Activated naive CD8-positive, alpha-beta T cell treated with anti-CD3 and anti-CD28 coated beads, Interleukin-2, amount 10 ng/mL, durations not matched to agents 7 days and 5 days (primary cell): Measurements from ENCODE around the gene DOLPP1. TPM values are rescaled to one million over a fixed set of nuclear protein-coding genes. Genes with fewer than 3 reads are reported as not detected.
"Not testable (repeated sequence)": the region's sequence is repeated elsewhere in the genome, so short reads cannot be mapped to it uniquely, and the experiment has no call there.

Experiments
- ATAC-seq: fragments of 150-1000 bp; cut with Tn5 transposase; one replicate; pipeline ENCODE4 v1.10.0; 2021; ENCODE audit warnings: low read depth, moderate library complexity
- POLR2A ChIA-PET: fragments of 350-600 bp; sonication (Branson Sonifier 250); formaldehyde crosslinking; loops from one replicate; lab custom pipeline; 2021; ENCODE audit warnings: antibody characterized with exemption; lab: Charles Lee
- DNase-seq: peaks from one replicate; pipeline ENCODE4 v3.0.0; 2021
- H3K27ac Mint-ChIP-seq: one replicate; pipeline ENCODE4 v1.8.0; 2022; ENCODE audit warnings: mild to moderate bottlenecking, mixed read lengths
- H3K27me3 Mint-ChIP-seq: one replicate; pipeline ENCODE4 v1.8.0; 2022; ENCODE audit warnings: mild to moderate bottlenecking, moderate library complexity, mixed read lengths
- H3K36me3 Mint-ChIP-seq: one replicate; pipeline ENCODE4 v1.8.0; 2021; ENCODE audit warnings: mild to moderate bottlenecking, mixed read lengths
- H3K4me1 Mint-ChIP-seq: one replicate; pipeline ENCODE4 v1.8.0; 2021; ENCODE audit warnings: mixed read lengths
- H3K4me3 Mint-ChIP-seq: one replicate; pipeline ENCODE4 v1.8.0; 2022; ENCODE audit warnings: mild to moderate bottlenecking, moderate library complexity, mixed read lengths
- H3K9me3 Mint-ChIP-seq: one replicate; pipeline ENCODE4 v1.8.0; 2021; ENCODE audit warnings: mixed read lengths
- total RNA-seq, 2 experiments: library from RNA; stranded (reverse); gene quantifications; one replicate each; pipeline ENCODE4 v1.2.3, GENCODE V29; 2021

The DOLPP1 gene
- total RNA-seq, 2 experiments from 2014 or later: 17.4 to 21.6 TPM

DNA sequence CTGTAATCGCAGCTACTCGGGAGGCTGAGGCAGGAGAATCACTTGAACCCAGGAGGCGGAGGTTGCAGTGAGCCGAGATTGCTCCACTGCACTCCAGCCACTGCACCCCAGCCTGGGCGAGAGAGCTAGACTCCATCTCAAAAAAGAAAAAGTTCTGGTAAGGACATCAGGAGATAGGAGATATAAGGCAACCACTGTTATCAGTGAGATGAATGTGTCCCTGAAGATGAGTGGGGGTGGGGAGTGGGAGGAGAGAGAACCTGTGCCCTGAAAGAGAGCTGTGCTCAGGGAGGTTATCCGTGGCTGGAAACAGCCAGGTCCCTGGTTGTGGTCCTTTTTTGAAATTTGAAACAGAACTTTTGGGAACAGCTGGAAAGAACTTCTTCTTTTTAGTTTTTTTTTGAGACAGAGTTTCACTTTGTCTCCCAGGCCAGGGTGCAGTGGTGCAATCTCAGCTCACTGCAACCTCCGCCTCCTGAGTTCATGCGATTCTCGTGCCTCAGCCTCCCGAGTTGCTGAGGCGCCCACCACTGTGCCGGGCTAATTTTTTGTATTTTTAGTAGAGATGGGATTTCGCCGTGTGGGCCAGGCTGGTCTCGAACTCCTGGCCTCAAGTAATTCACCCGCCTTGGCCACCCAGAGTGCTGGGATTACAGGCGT is 32.9 kb downstream of the DOLPP1 start:
- Mint-ChIP-seq H3K27ac (no peak overlapping the region), H3K4me1 (peaks cover 26% of the 10 kb centered on the region), H3K4me3 (no peak overlapping the region), H3K27me3 (no peaks in the 10 kb centered on the region), H3K9me3 (no peaks in the 10 kb centered on the region), H3K36me3 (peaks cover 5% of the 10 kb centered on the region)
- POLR2A ChIA-PET: interaction anchor here (1.3 kb wide), 1 partner anchor 512 kb away, joined by 4 read pairs; the partner anchor contains the start of gene NTMT1
- DNase-seq (no peak), ATAC-seq (no peak)

DNA sequence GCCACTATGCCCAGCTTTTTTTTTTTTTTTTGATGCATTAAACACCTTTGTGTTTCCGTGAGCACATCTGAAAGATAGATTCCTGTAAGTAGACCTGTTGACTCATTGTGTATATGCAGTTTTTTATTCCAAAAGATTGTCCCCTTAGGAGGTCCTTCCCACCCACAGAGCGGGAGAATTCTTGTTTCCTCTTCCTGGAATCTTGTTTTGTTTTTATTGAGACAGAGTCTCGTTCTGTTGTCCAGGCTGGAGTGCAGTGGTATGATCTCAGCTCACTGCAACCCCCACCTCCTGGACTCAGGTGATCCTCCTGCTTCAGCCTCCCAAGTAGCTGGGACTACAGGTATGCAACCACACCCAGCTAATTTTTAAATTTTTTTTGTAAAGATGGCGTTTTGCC is 37.9 kb downstream of the DOLPP1 start:
- ATAC-seq (no peak), DNase-seq (no peak)
- H3K4me1 Mint-ChIP-seq: peaks cover 13% of the 10 kb centered on the region
- no peaks in the 10 kb centered on the region for H3K27me3 Mint-ChIP-seq
- H3K9me3 Mint-ChIP-seq: no peaks in the 10 kb centered on the region
- H3K36me3 Mint-ChIP-seq: peaks cover 19% of the 10 kb centered on the region
- H3K27ac Mint-ChIP-seq: no peak overlapping the region
- H3K4me3 Mint-ChIP-seq: no peak overlapping the region
- POLR2A ChIA-PET: interaction anchor here (0.7 kb wide), 1 partner anchor 34 kb away, joined by 4 read pairs; no protein-coding TSS in a partner anchor

DNA sequence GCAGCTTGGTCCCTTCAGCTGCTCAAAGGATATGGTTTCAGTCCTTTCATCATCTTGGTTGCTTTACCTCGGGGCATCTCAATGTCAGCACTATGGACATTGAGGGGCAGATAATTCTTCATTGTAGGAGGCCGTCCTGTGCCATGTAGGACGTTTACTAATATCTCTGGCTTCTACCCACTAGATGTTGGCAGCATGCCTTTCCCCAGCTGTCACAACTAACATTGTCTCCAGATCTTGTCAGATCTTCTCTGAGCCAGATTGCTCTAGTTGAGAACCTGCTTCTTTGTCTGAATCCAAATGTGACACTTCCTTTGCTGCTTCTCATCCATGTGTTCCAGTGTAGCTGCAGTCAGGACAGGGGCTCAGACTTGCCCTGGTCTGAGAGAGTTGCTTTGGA is 40.6 kb downstream of the DOLPP1 start:
- DNase-seq: no peak
- Mint-ChIP-seq H3K4me3 (no peak overlapping the region), H3K27ac (no peak overlapping the region), H3K9me3 (no peaks in the 10 kb centered on the region), H3K4me1 (peaks cover 4% of the 10 kb centered on the region), H3K27me3 (no peaks in the 10 kb centered on the region), H3K36me3 (peaks cover 23% of the 10 kb centered on the region)
- no peak for ATAC-seq
- POLR2A ChIA-PET: interaction anchor here (1.1 kb wide), 1 partner anchor 10 kb away, joined by 3 read pairs; the partner anchor contains the start of genes CRAT and PTPA

DNA sequence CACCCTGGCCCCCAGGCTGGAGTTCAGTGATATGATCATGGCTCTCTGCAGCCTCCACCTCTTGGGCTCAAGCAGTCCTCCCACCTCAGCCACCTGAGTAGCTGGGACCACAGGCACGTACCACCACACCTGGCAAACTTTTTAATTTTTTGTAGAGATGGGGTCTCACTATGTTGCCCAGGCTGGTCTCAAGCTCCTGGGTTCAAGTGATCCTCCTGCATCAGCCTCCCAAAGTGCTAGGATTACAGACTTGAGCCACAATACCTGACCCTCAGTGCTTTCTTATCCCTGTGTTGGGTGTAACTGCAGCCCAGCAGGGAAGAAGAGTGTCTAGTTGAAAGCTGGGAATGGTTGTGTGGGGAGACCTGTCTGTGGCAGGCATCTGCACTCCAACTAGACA is 41.2 kb downstream of the DOLPP1 start:
- POLR2A ChIA-PET: interaction anchor here (1.1 kb wide), 1 partner anchor 11 kb away, joined by 3 read pairs; the partner anchor contains the start of genes CRAT and PTPA
- peaks cover 4% of the 10 kb centered on the region for H3K4me1 Mint-ChIP-seq
- DNase-seq (no peak), ATAC-seq (no peak)
- H3K9me3 Mint-ChIP-seq: no peaks in the 10 kb centered on the region
- no peaks in the 10 kb centered on the region for H3K27me3 Mint-ChIP-seq
- no peak overlapping the region for H3K27ac Mint-ChIP-seq
- H3K4me3 Mint-ChIP-seq: no peak overlapping the region
- H3K36me3 Mint-ChIP-seq: peaks cover 23% of the 10 kb centered on the region

DNA sequence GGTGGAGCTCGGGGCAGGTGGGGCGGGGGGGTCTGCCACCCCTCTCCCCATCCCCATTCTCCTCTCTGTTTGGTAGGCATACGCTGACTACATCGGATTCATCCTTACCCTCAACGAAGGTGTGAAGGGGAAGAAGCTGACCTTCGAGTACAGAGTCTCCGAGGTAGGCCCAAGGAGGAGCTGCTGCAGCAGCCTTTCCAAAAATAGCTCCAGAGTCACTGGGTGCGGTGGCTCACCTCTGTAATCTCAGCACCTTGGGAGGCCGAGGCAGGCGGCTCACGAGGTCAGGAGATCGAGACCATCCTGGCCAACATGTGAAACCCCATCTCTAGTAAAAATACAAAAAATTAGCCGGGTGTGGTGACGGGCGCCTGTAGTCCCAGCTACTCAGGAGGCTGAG is 42.1 kb downstream of the DOLPP1 start:
- POLR2A ChIA-PET, H3K27ac Mint-ChIP-seq, H3K9me3 Mint-ChIP-seq, H3K27me3 Mint-ChIP-seq, ATAC-seq, DNase-seq, H3K4me1 Mint-ChIP-seq, H3K4me3 Mint-ChIP-seq: not testable (repeated sequence)
- peaks cover 21% of the 10 kb centered on the region for H3K36me3 Mint-ChIP-seq

DNA sequence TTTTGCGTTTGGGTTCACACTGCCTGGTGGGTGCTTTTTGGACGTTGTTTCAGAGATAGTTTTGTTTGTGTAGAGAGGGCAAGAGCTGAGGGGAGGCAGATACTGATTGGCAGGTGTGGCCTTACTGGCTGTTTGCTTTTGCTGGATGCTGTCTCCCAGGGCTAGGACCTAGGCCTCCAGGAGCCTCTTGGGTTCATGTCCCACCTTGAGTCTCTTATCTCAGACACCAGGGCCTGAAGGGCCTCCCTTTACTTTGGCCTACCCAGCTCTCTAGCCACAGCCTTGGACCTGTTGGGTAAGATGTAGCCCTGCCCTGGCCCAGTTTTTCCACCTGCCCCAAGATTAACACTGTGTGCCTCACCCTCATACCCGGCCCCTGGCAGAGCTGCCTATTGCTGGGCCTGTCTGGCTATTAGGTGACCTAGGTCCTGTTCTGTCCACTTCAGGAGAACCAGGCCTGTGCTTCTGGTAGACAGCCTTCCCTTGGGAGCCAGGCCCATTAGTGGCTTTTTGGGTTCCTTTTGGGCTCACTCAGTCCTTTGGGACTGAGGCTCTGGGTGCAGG is 43.7 kb downstream of the DOLPP1 start:
- ATAC-seq (no peak), DNase-seq (no peak)
- Mint-ChIP-seq H3K4me3 (no peak overlapping the region), H3K4me1 (peaks cover 2% of the 10 kb centered on the region), H3K27ac (no peak overlapping the region), H3K9me3 (no peaks in the 10 kb centered on the region), H3K36me3 (peaks cover 20% of the 10 kb centered on the region), H3K27me3 (no peaks in the 10 kb centered on the region)
- POLR2A ChIA-PET: no interaction called here

DNA sequence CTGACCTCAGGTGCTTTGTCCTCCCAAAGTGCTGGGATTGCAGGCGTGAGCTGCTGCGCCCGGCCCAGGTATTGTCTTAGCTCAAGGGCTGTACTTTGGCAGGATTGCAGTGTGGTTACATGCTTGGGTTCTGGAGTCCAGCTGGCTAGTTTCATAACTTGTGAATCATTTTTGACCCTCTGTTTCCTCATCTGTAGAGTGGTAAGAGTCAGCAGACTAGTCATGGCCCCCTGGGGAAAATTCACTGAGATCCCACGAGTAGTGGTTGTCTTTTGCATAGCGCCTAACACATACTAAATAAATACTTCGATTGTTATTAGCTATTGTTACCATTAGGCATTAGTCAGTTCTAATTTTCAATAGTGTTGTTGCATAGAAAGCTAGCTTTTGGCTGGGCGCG is 44.6 kb downstream of the DOLPP1 start:
- ATAC-seq (no peak), DNase-seq (no peak)
- peaks cover 20% of the 10 kb centered on the region for H3K36me3 Mint-ChIP-seq
- no peak overlapping the region for H3K27ac Mint-ChIP-seq
- H3K27me3 Mint-ChIP-seq: no peaks in the 10 kb centered on the region
- no peak overlapping the region for H3K4me3 Mint-ChIP-seq
- H3K4me1 Mint-ChIP-seq: peaks cover 2% of the 10 kb centered on the region
- H3K9me3 Mint-ChIP-seq: no peaks in the 10 kb centered on the region
- POLR2A ChIA-PET: no interaction called here

DNA sequence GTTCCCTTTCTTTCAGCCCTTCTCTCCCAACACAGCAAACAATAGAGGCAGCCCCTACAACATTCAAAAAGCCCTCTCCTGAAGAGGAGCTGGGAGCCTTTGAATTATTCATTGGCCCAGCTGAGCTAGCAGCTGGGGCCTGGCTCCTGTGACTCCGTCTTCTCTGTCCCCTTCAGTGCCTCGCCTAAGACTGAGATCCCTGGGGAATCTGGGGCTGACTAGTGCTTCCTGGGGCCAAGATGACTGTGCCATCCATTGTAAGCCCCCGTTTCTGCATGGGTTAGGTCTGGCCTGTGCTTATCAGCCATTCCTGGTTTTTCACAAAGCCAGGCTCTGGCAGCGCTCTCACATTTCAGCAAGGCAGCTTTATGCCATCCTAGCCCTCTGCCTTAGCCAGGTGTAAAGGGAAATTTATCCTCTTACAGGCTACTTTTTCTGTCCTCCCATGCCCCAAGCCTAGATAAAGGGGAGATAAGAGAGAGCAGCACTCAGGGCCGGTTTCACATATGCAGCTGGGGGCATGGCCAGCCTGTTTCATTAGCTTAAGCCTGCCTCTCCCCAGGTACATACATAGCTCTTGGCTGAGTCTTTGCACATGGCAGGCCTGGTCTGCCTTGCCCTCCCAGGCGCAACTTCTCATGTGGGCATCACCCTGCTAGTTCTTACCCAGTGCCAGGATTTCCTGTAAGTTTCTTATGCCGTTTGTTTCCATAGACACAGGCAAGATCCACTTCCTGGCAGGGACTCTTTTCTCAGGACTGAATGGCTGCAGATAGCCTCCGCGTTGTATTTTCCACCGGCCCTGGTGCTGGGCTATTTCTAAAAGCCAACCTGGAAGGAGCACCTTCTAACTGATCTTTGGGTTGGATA is 46.1 kb downstream of the DOLPP1 start:
- Mint-ChIP-seq H3K4me1 (peaks cover 5% of the 10 kb centered on the region), H3K4me3 (no peak overlapping the region), H3K9me3 (no peaks in the 10 kb centered on the region), H3K27me3 (no peaks in the 10 kb centered on the region), H3K36me3 (peaks cover 13% of the 10 kb centered on the region), H3K27ac (no peak overlapping the region)
- no peak for ATAC-seq
- DNase-seq: no peak
- POLR2A ChIA-PET: interaction anchor here (1.1 kb wide), 1 partner anchor 13 kb away, joined by 3 read pairs; no protein-coding TSS in a partner anchor

DNA sequence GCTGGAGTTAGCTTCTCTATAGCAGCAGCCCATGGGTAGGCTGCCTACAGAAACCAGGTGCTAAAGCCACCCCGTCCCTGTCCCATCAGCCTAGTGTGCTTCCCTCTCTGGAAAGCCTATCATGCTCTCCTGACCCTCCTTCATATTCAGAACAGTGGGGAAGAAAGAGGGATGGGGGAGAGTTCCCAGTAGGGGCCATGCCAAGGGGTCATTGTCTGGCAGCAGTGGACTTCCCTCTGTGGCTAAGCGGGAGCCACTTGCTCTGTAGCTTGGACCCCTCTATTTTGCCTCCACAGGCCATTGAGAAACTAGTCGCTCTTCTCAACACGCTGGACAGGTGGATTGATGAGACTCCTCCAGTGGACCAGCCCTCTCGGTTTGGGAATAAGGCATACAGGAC is 47.8 kb downstream of the DOLPP1 start:
- POLR2A ChIA-PET: interaction anchor here (0.7 kb wide), 1 partner anchor 14 kb away, joined by 3 read pairs; no protein-coding TSS in a partner anchor

DNA sequence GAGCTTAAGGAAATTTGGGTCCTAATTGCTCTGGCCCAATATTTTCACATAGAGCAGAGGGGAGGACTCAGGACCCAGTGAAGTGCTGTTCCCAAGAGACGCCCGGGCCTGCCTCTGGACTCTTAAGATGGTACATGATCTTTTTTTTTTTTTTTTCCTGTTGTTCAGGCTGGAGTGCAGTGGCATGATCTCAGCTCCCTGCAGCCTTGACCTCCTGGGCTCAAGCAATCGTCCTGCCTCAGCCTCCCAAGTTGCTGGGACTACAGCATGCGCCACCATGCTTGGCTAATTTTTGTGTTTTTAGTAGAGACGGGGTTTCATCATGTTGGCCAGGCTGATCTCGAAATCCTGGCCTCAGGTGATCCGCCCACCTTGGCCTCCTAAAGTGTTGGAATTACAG is 49.4 kb downstream of the DOLPP1 start:
- not testable (repeated sequence) for H3K4me1 Mint-ChIP-seq, H3K27ac Mint-ChIP-seq, H3K27me3 Mint-ChIP-seq, DNase-seq, ATAC-seq, H3K4me3 Mint-ChIP-seq, H3K9me3 Mint-ChIP-seq
- POLR2A ChIA-PET: interaction anchor here (0.5 to 2.2 kb wide), 3 partner anchors 19 to 495 kb away, joined by 3 to 15 read pairs (median 5); partner anchors contain the start of genes NTMT1 and PTPA
- peaks cover 13% of the 10 kb centered on the region for H3K36me3 Mint-ChIP-seq

More for the DNA sequence above, 47.8 kb downstream of the DOLPP1 start:
- DNase-seq (no peak), ATAC-seq (no peak)
- H3K27ac Mint-ChIP-seq: no peak overlapping the region
- no peaks in the 10 kb centered on the region for H3K27me3 Mint-ChIP-seq
- H3K36me3 Mint-ChIP-seq: peaks cover 13% of the 10 kb centered on the region
- no peak overlapping the region for H3K4me3 Mint-ChIP-seq
- peaks cover 6% of the 10 kb centered on the region for H3K4me1 Mint-ChIP-seq
- H3K9me3 Mint-ChIP-seq: no peaks in the 10 kb centered on the region

DNA sequence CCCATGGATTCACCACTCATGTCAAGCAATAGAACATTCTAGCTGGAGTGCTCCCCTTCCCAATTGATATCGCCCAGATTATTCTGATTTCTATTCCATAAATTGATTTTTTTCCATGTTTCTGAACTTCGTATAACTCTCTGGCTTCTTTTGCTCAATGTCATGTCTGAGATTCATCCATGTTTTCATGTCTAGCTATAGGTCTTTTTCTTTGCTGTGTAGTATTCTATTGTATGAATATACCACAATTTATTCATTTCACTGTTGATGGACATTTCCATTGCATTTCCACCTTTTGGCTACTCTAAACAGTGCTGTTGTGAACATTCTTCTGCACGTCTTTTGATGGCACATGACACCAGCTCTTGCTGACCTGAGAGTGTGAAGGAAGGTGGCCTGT is 49.9 kb downstream of the DOLPP1 start:
- DNase-seq (no peak), ATAC-seq (no peak)
- Mint-ChIP-seq H3K4me1 (peaks cover 6% of the 10 kb centered on the region), H3K27ac (no peak overlapping the region), H3K27me3 (no peaks in the 10 kb centered on the region), H3K9me3 (no peaks in the 10 kb centered on the region), H3K36me3 (peaks cover 13% of the 10 kb centered on the region), H3K4me3 (no peak overlapping the region)
- POLR2A ChIA-PET: interaction anchor here (1.3 to 2.2 kb wide), 2 partner anchors 12 to 494 kb away, joined by 8 to 15 read pairs; partner anchors contain the start of gene NTMT1

DNA sequence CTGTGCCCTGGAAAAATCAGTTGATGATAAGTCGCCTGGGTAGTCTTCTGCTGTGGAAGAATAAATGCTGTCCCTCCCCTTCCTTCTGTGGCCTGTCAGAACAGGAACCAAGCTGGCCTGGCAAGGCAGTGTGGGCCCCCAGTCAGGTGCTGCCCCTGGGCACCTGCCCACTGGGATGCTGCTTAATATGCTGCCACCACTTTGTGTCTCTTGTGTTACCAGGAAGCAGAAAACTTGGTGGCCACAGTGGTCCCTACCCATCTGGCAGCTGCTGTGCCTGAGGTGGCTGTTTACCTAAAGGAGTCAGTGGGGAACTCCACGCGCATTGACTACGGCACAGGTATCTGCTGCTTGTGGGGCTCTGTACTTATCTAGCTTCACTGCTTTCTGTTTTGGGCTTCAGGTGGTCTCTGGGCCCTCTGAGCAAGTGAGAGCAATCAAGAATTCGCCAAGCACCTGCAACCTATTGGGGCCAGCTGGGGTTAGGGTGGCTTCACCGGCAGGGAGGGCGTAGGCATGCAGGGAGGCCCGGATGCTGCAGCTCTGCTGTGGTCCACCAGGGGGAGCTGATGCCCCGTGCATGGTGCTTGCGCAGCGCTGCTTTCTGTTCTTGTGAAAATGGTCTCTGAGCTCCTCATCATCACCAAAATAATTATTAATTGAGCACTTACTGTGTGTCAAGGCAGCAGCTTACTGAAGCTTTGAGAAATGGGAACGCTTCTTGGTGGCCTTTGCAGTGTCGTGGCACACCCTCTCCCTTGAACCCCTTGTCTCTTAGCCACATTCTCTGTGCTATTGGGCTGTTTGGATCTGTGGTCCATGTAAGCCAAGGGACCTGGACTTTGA is 50.6 kb downstream of the DOLPP1 start:
- no peak overlapping the region for H3K27ac Mint-ChIP-seq
- H3K4me3 Mint-ChIP-seq: no peak overlapping the region
- H3K4me1 Mint-ChIP-seq: peaks cover 4% of the 10 kb centered on the region
- POLR2A ChIA-PET: interaction anchor here (1.0 to 2.2 kb wide), 4 partner anchors 11 to 493 kb away, joined by 3 to 15 read pairs (median 6); partner anchors contain the start of gene NTMT1
- H3K27me3 Mint-ChIP-seq: no peaks in the 10 kb centered on the region
- peaks cover 11% of the 10 kb centered on the region for H3K36me3 Mint-ChIP-seq
- DNase-seq (peak; percentile 87), ATAC-seq (peak; percentile 96)
- H3K9me3 Mint-ChIP-seq: no peaks in the 10 kb centered on the region
